Activated CD4-positive, alpha-beta T cell treated with anti-CD3 and anti-CD28 coated beads, Interleukin-2, amount 50 U/mL, for 1 hour (primary cell): ENCODE results near the gene ZDHHC6.
A peak's percentile ranks its signal among the peaks of the same experiment; 100 is the strongest.
"Not testable (repeated sequence)": the region's sequence is repeated elsewhere in the genome, so short reads cannot be mapped to it uniquely, and the experiment has no call there.

Experiments used
- DNase-seq: peaks from one replicate; pipeline ENCODE4 v3.0.0-alpha.2; 2020

ZDHHC6 gene, protein sequence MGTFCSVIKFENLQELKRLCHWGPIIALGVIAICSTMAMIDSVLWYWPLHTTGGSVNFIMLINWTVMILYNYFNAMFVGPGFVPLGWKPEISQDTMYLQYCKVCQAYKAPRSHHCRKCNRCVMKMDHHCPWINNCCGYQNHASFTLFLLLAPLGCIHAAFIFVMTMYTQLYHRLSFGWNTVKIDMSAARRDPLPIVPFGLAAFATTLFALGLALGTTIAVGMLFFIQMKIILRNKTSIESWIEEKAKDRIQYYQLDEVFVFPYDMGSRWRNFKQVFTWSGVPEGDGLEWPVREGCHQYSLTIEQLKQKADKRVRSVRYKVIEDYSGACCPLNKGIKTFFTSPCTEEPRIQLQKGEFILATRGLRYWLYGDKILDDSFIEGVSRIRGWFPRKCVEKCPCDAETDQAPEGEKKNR

DNA sequence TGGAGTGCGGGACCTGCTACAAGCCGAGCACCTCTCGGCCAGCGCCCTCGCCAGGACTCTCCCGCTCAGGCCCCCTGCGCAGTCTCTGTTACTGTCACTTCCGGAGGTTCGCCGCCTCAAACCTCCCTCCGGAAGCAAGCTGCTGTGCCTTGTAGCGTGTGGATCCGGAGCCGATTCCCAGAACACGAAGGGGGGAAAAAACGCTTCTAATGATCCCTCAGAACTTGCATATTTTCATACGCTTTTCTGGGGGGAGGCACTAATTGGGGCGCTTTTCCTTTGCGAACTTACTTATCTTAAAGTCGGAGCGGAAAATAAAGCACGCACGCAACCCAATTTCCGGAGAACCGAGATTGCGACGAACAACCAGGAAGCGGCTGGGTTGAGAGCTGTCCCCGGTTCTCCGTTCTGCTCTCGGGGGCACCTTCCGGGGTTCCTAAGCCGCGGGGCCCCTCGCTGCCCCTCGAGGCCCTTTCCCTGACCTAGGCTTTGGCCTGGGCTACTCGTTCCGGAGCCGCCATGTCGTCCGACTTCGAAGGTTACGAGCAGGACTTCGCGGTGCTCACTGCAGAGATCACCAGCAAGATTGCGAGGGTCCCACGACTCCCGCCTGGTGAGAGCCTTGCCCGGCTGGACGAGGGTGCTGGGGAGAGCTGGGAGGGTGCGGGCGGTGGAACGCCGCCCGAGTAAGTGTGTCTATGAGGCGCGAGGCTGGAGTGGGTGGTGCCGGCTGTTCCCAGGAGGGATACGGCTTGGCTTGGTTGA lies at the start of gene ZDHHC6, which contains the start of gene VTI1A:
Gene ZDHHC6, minus strand, starts transcription at position 60 of the 765 bp plus-strand sequence. CDS start 1,478 bp downstream, outside the sequence.
Gene VTI1A, plus strand, starts transcription at position 361 of the 765 bp plus-strand sequence. Its CDS starts 159 bp downstream, at position 520.
- peak; percentile 78 for DNase-seq

DNA sequence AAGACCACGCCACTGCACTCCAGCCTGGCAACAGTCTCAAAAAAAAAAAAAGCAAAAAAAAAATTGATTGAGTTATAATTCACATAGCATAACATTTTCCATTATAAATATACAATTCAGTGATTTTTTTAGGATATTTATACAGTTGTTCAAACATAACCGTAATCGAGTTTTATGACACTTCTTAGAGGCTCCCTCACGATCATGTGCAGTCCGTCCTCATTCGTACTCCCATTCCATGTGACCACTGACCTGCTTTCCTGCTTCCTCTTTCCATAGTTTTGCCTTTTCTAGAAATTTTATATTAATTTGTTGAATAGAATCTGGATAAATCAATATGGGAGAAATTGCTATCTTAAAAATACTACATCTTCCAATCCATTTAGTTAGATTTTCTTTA lies 46.0 kb upstream of the ZDHHC6 start:
- DNase-seq = no peak

DNA sequence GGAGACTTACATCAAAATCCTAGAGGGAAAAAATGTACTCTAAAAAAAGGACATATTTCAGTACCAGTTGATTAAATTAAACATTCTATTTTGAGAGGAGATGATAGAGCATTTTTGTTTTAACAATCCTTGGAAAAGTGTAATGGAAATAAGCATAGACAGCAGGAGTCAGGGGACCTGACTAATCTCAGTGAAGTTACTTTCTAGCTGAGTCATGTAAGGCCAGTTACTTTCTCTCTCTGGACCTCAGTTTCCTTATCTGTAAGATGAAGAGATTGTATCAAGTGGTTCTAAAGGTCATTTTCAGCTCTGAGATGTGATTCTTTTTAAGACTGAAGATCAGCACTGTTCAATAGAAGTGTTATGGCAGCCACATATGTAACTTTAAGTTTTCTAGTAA lies 44.4 kb upstream of the ZDHHC6 start:
- DNase-seq = no peak

DNA sequence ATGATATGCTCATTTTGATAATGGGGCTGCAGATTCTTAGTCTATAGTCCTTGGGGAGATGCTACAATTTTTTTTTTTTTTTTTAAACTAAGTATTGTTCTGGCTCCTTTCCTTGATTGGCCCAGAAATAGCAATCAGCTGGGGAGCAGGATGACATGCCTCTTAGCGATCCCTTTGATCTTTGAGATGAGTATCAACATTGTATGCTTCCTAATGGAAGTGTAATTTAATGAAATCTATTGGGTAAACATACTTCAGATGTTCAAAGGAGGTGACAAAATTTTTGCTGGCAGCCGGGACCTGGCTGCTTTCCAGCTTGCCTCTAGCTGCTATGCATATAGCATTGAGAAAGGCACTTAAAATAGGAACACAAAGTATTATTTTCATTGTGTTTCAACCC lies 43.8 kb upstream of the ZDHHC6 start:
- DNase-seq = no peak

DNA sequence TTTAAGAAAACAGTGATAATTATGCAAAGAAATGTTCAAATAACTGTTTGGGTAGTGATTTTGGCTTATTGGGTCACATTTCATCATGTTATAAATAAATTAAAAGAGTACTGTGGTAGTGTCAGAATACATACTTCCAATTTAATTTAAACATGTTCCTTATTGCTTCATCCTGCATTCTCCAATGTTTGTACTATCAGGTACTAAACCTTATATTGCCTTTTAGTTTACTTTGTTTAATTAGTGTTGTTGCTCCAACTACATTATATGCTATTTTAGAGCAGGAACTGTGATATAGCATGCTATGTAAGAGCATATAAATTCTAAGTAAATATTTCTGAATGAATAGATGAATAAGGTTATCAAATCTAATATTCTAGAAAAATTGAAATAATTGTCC lies 41.2 kb upstream of the ZDHHC6 start:
- DNase-seq = no peak

DNA sequence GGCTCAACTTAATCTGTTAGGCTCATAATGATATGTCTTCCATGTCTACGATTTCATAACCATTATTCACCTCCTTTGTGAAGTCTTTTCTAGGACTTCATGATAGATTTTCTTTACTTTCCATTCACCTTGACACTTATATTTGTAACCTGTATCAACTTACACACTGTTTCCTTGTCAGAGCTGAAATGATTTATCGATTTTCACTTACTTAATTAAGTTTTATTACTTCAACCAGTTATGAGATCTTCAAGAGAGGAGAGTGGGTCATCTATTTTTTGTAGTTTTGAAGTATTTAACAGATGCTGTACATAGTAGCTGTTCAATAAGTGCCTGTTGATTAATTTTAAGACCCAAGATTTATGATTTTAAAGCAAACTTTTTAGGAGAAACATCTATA lies 37.7 kb upstream of the ZDHHC6 start:
- DNase-seq = no peak

DNA sequence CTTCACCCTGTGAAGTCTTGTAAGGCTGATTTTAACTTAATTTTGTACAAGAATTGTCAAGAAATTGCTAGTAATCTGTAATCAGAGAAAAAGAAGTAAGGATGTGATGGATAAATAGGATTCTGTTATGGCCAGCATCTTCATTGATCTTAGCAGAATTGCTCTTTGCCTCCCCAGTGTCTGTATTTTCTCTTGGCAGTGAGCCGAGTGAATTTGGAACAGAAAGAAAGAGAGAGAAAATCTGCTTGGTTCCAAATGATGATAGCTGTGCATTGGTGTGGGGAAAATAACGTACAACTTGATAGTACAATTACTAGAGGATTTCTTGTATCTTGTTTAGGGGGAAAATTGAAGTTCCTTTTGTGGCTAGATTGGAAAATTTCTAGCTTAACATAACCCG lies 34.9 kb upstream of the ZDHHC6 start:
- no peak for DNase-seq

DNA sequence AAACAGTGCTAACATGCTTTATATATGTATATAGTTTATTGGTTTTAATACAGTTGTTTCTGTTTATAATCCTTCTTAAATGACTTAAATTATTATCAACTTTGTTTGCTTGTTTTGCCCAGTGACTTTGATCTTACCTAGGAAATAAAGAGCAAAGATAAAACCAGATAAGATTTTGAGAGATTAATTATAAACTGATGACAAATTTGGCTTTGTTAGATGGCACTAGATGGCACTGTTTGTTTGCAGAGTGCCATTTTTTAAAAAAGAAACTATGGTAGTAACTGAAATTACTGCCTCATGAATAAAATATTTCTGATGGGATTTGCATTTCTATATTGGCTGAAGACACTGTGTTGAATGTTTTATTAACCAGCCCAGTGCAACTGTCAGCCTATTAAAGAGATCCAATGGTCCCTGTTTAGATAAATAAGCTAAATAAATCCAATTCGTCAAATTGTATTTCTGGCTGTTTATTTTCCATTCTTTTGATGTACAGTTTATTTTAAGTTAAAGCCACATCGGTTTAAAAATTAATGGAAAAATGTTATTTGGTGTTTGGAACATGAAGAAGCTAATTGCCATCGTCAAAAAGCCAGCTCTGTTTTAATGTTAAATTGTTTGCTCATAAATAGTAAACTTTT lies 29.0 kb upstream of the ZDHHC6 start:
- no peak for DNase-seq

DNA sequence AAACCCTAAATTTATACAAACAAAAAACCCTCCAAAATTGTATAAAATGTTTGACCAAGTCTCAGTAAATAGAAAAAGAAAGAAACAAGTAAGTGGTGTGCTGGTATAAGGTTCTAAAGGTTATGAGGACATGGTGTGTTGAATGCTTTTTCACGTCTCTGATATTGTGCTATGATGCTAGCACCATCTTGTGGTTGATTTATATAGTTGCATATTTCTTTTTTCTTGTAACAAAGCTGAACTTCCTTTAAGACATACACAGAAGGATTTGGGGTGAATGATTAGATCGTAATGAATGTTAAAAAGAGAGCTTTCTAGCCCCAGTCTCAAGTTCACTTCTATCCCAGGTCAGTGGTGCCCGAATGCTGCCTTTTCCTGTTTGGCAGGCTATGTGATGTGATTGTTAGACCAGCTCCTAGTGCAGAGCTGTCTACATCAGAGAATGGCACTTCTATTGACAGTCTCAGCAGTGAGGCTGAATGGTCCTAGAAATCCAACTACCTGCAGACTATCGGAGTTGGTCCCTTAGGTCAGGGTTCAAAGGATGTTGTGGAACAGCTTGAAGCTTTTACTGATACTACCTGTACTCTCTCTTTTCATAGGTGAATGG lies 25.3 kb upstream of the ZDHHC6 start:
- DNase-seq = no peak

DNA sequence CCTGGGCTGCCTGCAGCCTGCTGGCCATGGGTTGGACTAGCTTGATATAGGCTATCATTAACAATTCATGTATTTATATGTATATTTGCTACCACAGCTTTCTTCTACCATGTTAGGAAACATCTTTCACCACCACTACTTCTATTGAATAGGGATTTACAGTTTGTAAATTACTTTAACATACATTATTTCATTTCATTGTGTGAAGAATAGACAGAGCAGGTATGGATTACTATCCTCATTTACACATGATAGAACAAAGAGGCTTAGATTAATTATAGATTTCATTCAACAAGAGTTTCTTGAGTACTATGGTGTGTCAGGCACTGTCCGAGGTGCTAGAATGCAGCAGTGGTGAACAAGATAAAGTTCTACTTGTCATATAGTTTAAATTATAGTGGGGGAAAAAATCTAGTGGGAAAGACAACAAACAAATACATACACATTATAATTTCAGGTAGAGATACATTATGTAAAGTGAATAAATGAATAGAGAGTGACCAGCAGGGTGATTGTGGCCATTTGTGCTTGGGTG lies 20.9 kb upstream of the ZDHHC6 start:
- no peak for DNase-seq

DNA sequence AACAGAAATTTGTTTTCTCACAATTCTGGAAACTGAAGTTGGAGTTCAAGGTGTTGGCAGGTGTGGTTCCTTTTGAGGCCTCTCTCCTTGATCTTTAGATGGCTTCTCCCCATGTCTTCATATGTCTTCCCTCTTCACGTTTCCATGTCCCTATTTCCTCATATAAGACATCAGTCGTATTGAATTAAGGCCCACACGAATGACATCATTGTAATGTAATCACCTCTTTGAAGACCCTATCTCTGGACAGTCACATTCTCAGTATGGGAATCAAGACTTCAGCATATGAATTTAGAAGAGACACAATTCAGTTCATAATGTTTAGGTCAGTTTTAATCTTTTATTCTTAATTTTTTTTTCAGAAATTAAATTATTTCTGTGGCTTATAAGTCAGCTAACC lies 20.1 kb upstream of the ZDHHC6 start:
- DNase-seq = no peak

DNA sequence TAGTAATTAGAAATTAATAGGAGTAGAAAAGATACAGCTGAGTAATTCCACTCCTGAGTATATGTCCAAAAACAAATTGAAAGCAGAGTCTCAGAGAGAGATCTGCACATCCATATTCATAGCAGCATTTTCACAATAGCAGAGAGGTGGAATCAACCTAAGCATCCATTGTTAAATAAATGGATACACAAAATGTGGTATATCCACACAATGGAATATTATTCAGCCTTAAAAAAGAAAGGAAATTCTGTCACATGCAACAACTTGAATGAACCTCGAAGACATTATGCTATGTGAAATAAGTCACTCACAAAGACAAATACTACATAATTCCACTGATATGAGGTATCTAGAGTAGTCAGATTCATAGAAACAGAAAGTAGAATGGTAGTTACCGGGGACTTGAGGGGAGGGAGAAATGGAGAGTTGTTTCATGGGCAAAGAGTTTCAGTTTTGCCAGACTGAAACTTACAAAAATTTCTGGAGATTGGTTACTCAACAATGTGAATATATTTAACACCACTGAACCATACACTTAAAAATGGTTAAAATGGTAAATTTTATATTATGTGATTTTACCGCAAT lies 18.7 kb upstream of the ZDHHC6 start:
- DNase-seq = no peak

DNA sequence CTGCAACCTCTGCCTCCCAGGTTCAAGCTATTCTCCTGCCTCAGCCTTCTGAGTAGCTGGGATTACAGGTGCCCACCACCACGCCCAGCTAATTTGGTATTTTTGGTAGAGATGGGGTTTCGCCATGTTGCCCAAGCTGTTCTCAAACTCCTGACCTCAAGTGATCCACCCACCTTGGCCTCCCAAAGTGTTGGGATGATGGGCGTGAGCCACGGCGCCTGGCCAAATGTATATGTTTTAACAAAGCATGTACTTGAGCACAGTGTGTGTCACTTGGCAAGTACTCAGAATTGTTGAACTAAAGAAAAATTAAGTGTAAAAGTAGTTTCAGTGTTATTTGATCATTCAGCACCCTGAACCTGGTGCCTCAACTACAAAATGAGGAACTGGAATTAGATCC lies 17.4 kb upstream of the ZDHHC6 start:
- not testable (repeated sequence) for DNase-seq

DNA sequence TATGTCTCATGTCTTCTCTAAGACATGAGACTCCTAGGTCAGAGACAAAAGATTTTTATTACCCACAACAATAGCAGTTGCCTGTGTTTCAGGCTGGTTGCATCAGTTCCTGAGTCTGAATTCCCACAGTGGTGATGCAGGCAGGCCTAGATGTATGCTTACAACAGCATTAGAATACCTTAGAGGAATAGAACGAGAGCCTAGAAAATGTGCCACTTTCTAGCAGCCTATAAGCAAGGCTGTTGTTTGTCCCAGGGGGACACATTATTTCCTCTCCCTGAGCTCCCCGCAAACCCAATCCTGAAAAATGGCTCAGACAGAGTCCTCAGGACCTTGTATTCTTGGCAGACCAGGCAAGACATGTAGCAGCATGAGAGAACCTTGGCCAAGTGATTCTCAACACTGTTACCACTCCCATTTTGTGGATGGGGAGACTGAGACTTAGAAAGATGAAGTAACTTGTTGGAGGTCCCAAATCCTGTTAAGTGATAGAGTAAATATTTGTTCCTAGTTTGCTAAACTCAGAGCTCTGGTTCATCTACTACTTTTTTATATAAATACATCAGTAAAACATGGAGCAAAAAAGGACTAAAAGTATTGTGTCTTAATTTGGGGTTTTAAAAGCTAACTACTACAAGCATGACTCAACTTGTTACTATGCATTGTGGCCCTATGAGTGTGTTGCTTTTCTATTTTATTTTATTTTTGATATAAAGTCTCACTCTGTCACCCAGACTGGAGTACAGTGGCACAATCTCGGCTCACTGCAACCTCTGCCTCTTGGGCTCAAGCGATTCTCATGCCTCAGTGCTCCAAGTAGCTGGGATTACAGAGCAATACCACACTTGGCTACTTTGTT lies 14.5 kb upstream of the ZDHHC6 start:
- no peak for DNase-seq

DNA sequence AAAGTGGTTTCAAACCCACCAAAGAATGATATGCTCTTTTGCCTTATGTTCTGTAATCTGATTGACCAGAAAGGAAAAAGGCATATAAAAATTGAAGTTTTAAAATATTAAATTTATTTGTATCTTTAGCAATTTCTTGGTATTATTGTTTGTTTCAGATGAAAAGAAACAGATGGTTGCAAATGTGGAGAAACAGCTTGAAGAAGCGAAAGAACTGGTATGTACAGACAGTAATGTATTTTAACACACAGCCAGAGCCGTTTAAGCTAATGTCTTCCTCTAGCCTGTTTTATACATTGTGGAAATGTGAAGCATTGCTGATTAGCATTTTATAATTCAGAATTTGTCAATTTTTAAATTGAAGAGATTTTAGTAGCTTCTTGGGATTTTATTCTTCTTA lies 13.7 kb upstream of the ZDHHC6 start:
- no peak for DNase-seq

DNA sequence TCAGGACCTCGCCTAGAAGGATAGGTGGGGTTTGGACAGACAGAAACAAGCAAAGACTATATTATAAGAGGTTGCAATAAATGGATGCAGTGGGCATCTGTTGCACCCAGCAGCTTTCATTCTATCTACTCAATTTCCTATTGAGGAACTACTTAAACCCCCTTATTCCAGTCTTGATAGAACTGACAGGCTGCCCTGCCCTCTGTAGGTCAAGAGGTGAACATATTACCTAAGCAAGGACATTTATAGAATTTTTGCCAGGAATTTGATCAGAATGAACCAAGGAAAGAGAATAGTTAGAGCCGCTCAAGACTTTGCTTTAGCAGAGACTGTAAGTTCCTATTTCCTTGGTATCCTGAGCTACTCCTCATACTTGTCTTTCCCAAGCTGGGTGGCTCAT lies 9.8 kb upstream of the ZDHHC6 start:
- no peak for DNase-seq

DNA sequence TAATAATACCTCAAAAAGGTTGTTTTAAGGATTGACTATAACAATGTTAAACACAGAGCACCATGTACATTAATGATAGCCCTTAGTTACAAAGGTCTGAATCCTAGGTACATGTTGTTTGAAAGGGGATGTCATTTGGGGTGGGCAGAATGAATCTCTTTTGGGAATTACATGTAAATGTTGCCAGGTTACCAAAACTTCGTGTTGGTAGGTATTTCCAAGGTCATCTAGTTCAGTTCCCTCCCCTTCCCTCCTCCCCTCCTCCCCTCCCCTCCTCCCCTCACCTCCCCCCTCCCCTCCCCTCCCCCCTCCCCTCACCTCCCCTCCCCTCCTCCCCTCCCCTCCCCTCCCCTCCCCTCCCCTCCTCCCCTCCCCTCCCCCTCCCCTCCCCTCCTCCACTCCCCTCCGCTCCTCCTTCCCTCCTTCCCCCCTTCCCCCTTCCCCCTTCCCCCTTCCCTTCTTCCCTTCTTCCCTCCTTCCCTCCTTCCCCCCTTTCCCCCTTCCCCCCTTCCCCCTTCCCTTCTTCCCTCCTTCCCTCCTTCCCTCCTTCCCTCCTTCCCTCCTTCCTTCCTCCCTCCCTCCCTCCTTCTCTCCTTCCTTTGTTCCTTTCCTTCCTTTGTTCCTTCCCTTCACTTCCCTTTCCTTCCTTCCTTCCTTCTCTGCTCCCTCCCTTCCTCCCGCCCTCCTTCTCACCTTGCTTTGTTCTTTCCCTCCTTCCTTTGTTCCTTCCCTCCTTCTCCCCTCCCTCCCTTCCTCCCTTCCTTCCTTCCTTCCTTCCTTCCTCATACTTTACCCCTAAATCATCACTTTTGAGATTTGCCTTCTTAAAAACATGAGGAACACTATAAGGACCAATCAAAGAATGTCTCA lies 8.4 kb upstream of the ZDHHC6 start:
- no peak for DNase-seq

DNA sequence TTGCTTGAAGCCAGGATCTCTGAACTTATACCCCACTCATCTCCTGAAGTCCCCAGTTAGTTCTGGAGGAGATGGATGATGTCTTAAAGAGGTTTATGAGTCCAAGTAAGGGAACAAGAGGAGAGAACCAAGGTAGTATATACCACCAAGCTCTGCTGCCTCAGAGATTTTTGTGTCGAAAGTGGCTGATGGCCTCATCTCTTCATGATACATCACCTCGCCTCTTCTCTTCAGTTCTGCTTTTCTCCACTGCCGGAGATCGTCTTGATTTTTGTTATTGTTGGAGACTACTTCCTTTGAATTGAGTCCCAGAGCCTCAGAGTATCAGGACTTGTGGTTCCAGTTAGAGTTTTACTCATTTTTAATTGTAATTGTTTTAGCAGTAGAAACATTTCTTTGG lies 2.2 kb upstream of the ZDHHC6 start:
- DNase-seq = no peak

DNA sequence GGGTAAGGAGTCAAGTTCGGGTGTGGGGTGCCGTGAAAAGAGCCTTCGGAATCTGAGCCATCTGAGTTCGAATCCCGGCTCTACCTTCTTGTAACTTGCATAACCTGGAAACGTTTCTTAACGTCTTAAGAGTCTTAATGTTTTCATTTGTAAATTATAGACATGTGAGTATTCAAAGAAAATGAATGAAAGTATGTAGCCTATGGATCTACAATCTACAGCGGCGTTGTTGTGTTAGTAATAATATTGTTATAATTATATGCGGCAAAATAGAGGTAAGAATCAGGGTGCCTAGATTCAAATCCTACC lies 860 bp upstream of the ZDHHC6 start:
- DNase-seq = no peak

DNA sequence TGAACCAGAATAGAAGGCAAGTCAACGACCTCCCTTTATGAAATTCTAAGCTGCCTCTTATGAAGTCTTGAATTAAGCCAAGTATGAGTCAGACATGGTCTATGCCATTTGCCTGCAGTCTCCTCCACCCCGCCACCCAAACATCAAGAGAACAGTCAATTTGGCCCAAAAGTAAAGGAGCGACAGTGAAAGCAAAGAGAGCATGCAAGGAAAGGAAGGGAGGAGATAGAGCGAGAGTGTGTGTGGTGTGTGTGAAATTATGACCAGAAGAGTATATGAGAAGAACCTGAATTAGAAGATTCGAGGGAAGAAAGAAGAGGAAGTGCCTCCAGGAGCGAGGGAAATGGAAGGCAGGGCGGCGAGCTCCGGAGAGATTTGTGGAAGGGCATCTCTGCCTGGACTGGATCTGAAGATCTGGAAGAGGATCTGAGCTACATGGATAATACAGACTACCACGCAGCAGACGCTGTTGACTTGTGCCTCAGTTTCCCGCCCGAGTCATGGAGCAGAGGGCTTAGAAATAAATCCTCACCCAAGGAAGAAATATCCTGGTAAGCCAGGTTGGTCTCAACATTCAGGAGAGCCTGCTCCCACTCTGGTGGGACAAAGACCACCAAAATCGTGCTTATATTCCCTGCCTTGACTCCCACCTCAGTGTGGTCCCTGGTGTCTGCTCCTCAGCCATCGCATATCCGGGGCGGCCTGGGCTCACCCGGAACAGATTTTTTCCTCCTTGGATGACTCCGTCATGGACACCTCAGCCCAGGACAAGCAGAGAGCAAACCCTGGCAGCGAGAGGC lies 459 bp downstream of the ZDHHC6 start:
- no peak for DNase-seq
